Fibroblast of skin of right quadriceps (primary cell): ENCODE measurements around the gene CSMD2.

ENCODE experiments used
- DNase-seq: peaks from one replicate; pipeline ENCODE4 v3.0.0-alpha.2; 2013

CSMD2 gene

GRCh38 chr1:33623811-33624210, 541.2 kb downstream of the CSMD2 start:
- no peak for DNase-seq

GRCh38 chr1:33622757-33623156, 542.3 kb downstream of the CSMD2 start:
- no peak for DNase-seq

- DNase-seq = no peak
Observed at GRCh38 chr1:33618636-33619035, 546.4 kb downstream of the CSMD2 start.

GRCh38 chr1:33617451-33617850, 547.6 kb downstream of the CSMD2 start:
- no peak for DNase-seq

- DNase-seq = no peak
Observed at GRCh38 chr1:33616780-33617179, 548.2 kb downstream of the CSMD2 start.

GRCh38 chr1:33615546-33615945, 549.5 kb downstream of the CSMD2 start:
- DNase-seq = no peak

- no peak for DNase-seq
Observed at GRCh38 chr1:33610864-33611455, 554.1 kb downstream of the CSMD2 start.

GRCh38 chr1:33610391-33610790, 554.6 kb downstream of the CSMD2 start:
- no peak for DNase-seq

GRCh38 chr1:33609739-33610138, 555.3 kb downstream of the CSMD2 start:
- DNase-seq = no peak

GRCh38 chr1:33608825-33609400, 556.1 kb downstream of the CSMD2 start:
- no peak for DNase-seq

- no peak for DNase-seq
Observed at GRCh38 chr1:33607444-33608005, 557.5 kb downstream of the CSMD2 start.

GRCh38 chr1:33606272-33606671, 558.8 kb downstream of the CSMD2 start:
- no peak for DNase-seq

GRCh38 chr1:33602271-33602670, 562.8 kb downstream of the CSMD2 start:
- no peak for DNase-seq

- DNase-seq = no peak
Observed at GRCh38 chr1:33601751-33602150, 563.3 kb downstream of the CSMD2 start.

- no peak for DNase-seq
Observed at GRCh38 chr1:33599516-33600115, 565.4 kb downstream of the CSMD2 start.

GRCh38 chr1:33588726-33589125, 576.3 kb downstream of the CSMD2 start:
- no peak for DNase-seq

- no peak for DNase-seq
Observed at GRCh38 chr1:33586795-33587194, 578.2 kb downstream of the CSMD2 start.

GRCh38 chr1:33586106-33586505, 578.9 kb downstream of the CSMD2 start:
- DNase-seq = peak; percentile 56

GRCh38 chr1:33583567-33583966, 581.5 kb downstream of the CSMD2 start:
- DNase-seq = no peak

- DNase-seq = no peak
Observed at GRCh38 chr1:33578557-33579448, 586.2 kb downstream of the CSMD2 start.

GRCh38 chr1:33577663-33578062, 587.4 kb downstream of the CSMD2 start:
- no peak for DNase-seq

- DNase-seq = no peak
Observed at GRCh38 chr1:33576821-33577599, 588.0 kb downstream of the CSMD2 start.
